Activated naive CD4-positive, alpha-beta T cell (primary cell): ENCODE results near the gene ANGEL2.
"Not testable (repeated sequence)": the region's sequence is repeated elsewhere in the genome, so short reads cannot be mapped to it uniquely, and the experiment has no call there.

Experiments used
- DNase-seq, 4 experiments: peaks; one replicate each; lab custom pipeline; 2025; lab: John Stamatoyannopoulos, UW

Gene ANGEL2

DNA sequence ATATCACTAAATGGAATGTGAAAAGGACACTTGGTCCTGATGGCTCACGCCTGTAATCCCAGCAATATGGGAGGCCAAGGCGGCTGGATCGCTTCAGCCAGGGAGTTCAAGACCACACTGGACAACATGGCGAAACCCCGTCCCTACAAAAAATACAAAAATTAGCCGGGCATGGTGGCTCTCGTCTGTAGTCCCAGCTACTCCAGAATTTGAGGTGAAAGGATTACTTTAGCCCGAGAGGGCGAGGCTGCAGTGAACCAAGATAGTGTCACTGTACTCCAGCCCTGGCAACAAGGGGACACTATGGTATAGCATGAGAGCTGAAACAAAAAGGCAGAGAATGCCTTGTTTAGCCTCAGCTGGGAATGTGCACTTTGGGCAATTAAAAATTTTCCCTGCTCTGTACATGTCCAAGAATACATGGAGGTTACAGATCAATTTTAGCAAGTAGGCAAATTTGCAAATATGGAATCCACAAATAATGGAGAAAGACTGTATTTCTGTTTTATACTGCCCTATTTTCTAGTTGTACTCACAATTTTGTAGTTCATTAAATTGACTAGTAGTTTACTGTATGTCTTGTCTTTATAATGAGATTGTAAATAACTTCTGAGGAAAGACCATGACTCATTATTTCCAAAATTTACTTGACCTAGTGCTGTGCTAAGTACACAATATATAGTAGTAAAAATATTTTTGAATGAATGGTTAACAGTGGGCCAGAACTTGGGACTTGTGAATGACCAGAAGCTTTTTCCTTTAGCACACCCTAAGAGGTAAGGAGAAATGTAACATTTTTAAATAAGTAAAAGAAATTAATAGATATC lies 2.0 kb upstream of the ANGEL2 start:
- no peak for DNase-seq

DNA sequence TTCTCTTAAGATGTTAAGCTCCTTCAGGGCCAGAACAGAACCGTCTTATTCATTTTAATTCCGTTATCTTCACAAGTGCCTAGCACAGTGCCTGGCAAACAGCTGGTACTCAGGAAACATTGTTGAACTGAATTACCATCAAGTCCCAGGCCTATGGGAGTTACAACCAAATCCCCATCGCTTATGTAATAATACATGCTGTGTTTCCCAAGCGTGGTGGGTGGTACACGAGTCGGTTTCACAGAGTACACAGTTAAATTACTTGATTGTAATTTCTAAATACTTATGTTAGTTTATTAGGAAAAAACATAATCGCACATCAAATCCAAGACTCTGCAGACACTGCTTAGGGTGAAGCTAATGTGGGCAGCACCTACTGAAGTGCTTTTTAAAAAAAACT lies 1.0 kb downstream of the ANGEL2 start:
- DNase-seq = no peak

DNA sequence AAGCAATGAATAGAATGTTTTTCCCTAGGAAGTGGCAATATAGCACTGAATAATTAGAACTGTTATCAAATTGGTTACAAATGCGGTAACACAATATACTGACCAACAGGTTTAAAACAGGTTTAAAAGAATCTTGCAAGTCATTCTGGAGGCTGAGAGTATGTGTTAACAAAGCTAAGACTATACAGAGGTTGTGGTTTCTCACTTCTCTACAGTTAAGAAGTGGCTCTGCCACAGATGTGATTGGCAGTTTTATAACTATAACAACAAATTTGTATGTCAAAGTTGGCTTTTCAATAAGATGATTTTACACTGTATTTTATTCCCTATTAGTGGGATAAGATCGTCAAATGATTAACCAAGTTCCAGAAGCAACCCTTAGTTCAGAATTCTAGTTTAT lies 7.1 kb downstream of the ANGEL2 start:
- DNase-seq = no peak

DNA sequence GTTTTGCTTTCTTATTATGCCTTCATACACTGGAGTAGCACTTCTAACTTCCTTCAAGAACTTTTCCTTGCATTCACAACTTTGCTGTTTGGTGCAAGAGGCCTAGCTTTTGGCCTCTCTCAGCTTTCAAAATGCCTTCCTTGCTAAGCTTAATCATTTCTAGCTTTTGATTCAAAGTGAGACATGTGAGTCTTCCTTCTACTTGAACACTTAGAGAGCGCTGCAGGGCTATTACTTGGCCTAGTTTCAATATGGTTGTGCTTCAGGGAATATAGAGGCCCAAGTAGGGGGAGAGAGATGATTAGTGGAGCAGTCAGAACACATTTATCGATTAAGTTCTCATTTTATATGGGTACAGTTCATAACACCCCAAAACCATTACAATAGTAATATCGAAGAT lies 12.4 kb downstream of the ANGEL2 start:
- DNase-seq = no peak

DNA sequence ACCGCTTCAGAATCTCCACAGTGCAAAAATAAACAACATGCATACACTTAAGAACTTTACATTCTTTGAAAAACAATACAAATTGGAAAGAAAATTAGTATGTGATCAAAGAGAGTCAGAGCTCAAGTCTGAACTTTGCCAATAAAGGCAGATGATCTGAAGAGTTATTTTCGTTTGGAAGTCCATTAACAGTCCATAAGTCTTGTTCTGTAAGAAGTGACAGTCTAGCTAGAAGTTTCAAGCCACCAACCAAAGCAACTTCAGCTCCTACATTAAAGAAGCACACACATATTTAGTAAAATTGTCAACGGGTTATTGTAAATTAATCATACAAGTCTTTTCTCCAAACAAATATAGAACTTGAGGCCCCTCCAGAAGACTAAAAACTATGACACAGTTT lies 20.7 kb downstream of the ANGEL2 start:
- DNase-seq = no peak

DNA sequence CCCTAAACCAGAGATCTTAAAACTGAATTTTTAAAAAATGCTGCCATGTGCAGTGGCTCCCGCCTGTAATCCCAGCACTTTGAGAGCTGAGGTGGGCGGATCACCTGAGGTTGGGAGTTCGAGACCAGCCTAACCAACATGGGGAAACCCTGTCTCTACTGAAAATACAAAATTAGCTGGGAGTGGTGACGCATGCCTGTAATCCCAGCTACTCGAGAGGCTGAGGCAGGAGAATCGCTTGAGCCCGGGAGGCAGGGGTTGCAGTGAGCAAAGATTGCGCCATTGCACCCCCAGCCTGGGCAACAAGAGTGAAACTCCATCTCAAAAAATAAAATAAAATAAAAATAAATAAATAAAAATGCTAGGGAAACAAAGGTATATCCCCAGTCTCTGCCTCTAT lies 21.7 kb downstream of the ANGEL2 start:
- DNase-seq = not testable (repeated sequence)

DNA sequence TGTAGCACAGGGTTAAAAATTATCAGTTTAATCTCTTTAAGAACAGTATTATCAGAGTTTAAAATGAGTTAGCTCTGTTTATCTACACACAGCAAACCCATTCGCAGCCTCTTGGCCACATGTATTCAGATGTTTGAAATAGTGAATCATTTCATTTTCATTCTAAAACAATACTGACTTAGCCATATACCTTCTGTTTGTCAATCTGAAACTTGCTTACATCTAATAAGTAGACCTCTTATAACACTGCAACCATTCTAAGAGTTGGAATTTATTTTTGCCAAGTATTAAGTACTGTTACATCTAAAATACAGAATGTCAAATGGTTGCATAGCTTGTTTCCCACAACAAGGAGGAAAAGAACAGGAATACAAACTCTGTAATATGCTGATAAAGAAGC lies 25.4 kb downstream of the ANGEL2 start:
- DNase-seq = no peak

DNA sequence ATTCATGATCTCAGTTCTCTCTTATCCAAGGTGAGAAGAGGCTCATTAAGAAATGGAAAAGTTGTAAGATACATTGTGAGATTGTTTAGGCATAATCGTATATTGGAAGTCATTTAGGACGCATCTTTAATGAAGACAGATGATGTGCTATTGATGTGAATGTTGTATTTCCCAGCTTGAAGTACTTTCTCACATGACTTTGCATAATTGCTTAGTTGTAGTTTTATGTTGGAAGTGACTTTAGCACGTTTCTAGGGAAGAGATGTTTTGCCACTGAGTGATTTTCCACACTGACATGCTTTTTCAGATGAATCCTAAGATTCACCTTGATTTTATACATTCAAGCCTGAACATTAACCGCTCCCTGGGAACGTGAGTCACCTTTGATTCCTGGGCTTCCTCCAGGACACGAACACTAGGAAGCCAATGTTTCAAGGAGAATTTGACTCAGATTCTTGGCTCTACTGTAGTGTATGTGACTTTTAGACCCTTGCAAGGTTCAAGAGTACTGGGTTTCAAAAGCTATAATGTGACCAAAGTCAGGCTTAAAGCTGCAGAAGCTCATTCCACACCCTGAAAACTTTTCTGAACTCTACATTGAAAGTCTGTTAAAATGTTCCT lies 27.9 kb downstream of the ANGEL2 start:
- DNase-seq = no peak

DNA sequence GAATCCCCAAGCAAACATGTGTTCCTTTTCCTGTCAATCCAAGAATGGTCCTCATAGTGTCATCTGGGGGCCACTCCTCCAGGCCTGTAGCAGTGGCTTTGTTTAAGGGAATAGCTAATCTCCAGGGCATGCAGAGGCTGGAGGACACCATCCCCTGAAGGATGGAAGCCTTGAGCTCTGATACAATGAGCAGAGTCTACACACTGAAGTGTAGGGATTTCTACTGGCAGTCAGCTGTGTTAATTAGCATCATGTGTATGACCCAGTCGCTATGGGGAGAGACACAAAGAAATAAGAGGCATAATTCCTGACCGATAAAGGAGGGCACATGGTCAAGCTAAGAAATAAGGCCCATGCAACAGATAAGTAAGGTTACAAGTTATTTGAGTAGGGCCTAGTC lies 29.1 kb downstream of the ANGEL2 start:
- DNase-seq = no peak

DNA sequence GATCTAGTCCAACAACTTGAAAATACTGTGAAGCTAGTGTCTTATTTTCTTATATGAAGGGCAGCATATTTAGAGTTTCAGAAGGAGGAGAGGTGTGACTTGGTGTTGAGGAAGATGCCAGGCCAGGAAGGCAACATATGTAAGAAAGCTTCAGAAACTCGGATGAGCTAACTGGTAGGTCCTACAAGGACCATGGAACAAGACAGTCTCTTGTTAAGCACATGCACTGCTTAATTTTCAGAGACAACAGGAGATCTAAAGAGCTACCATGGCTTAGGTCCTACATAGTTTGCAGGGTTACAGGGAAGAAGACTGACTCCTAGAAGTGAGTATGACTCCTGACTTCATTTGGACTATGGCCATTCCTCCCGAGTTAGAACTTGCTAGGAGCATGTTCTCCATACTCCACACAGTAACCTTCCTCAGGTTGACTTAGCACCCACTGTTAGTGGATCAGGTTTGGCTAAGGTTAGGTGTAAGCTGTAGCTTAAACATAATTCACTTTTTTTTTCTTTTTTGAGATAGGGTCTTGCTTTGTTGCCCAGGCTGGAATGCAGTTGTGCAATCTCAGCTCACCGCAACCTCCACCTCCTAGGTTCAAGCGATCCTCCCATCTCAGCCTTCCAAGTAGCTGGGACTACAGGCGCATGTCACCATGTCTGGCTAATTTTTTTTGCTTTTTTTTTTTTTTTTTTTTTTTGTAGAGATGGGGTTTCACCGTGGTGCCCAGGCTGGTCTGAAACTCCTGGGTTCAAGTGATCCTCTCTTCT lies 31.0 kb downstream of the ANGEL2 start:
- DNase-seq = no peak

DNA sequence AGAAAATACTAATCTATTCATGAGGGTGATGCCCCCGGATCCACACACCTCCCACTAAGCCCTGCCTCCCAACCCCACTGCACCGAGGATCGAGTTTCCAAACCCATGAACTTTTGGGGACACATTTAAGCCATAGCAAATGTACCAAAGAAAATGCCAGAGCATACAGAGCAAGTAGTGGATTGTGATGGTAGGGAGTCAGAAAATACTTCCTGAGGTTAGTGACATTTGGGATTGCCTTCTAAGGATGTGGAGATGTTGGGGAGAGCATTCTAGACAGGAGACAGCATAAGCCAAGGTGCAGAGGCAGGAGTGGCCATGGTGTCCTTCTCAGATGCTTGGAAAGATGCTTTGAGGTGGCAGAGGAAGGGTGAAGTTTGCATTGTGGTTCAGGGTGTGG lies 32.2 kb downstream of the ANGEL2 start:
- DNase-seq = no peak

DNA sequence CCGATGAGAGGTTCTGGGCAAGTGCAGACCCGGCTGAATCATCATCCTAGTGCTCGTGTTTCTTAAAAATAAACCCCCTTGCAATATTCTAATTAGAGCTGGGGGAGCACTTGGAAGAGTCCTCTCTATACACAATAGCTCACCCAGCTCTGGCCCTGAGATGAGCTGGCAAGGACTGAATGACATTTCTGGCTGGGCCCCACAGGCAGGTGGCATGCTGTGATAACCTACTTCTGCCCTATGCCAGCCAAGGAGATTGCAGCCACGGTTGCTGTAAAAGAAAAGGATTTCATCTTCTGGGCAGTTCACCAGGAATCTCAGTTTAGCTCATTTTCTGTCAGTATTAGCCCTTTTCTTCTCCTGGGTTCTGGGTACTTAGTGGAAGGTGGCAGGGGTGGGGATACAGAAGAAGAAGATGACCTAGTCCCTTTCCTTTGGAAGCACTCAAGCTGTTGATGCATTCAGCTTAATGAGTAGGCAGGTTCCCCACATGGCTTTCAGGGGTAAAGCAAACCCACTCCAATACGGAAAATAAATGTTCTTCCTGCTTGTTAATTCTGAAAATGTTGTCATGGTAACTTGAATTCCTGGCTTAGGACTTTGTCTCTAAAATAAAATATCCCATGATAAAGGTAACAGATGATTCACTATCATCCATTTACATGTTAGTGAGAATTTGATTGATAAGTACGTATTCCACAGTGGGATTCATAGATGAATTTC lies 33.1 kb downstream of the ANGEL2 start:
- no peak for DNase-seq

DNA sequence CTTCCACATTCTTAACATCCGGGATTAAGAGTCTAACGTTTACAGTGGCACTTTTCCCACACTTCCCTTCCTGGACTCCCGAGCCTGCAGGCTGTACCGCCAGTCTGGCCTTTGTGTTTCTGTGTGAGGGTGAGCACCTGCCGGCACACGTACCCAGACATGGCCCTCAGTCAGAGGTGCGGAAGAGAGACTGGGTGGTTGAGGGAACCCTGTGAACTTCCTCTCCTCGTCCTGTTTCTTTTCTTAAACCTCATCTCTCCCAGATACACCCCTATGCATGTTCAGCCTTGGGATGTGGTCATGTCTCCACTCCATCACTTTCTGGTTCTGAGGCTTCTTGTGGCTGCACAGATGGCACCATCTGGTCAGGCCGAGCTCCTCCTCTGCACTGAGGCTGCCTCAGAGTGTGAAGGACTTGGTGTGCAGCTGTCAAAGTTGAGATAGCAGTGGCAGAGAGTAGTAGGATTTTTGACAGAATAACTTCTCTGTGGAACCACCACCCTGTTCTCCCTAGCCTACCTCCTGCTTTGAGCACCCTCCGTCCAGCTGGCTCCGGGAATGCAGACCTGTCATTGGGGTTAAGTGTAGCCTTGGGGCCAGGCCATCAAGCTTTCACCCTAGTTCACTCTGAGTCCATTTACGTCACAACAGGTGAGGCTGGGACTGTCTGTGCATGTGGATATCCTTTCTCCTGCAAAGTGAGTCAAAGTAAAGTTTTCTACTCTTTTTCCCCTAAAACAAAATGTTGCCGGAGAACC lies 33.9 kb downstream of the ANGEL2 start:
- no peak for DNase-seq

DNA sequence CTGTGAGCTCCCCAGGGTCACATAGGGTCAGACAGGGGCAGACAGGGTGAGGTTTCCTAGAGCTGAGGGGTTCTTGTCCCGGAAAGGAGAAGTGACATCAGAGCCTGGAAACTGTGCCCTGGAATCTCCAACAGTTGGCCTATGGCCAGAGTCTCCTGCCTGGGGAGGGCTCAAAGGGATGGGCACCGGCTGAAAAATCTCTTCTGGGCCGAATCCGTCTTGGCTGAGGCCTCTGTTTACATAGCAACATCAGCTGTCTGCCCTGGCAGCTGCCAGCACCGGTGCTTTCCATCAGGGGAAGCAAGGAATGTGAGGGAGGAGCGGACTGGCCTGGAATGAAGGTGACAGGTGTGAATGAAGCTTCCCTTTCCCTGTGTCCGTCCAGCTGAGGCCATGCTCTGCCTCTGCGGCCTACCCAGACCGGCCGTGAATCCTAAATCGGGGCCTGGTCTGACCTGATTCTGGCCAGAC lies 34.6 kb downstream of the ANGEL2 start:
- no peak for DNase-seq

DNA sequence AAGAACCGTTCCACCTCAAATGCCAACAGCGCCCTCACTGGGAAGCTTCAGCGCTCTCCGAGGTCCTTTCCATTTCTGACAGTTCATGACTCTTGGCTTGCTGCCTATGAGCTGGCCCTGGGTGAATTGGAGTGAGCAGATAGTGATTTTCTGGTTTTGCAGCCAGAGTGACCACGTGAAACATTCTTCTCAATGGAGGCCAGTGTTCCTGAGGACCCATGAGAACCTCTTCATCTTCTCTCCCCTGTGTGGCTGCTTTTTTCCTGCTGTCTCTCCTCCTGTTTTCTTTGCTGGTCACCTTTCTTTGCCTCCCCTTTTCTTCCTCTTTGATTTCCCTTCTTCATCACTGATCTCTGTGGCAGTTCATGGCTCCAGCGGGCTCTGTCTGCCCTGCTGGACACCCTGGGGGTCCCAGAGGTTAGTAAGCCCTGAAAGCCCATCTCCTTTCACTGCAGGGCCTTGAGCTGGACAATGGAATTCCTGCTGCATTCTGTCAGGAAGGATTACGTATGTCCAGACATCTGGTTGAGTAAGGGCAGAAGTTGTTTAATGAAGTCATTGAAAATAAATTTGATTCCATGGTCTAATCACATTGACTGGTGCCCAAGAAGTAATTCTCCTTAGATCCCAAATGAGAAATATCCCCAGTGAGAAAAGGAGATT lies 35.4 kb downstream of the ANGEL2 start:
- no peak for DNase-seq

DNA sequence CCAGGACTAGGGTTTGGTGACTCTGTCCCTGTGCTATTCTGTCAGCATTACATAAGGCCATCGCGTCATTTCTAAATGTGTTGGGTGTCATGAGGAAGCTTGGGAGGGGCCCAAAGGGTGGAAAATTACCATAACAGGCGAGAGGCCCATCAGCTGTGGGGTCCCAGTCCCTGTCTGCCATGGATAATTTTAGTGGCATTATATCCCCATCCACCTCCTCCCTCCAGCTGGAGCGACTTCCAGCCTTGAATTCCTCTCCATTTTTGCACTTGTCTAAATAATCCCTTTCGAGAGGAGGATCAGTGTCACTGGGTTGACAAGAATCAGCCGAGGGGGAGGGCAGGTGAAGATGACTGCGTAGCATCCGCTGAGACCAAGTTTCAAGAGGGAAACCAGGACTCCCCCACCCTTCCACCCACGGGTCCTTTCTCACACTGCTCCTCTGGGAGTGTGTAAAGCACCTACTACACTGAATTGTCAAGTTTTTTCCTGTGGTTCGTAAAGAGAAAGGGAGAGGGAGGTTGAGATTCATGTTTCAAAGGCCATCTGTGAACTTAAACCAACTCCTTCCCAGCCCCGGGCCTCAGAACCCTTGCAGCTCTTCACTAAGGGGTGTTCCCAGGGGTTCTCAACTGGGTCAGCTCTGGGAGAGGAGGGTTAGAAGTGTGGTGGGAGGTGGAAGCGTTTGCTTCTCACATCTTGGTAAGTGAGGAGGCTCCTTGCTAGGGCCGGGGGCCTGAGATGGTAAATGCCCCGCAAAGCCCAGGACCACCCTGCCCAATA lies 36.1 kb downstream of the ANGEL2 start:
- DNase-seq = no peak

DNA sequence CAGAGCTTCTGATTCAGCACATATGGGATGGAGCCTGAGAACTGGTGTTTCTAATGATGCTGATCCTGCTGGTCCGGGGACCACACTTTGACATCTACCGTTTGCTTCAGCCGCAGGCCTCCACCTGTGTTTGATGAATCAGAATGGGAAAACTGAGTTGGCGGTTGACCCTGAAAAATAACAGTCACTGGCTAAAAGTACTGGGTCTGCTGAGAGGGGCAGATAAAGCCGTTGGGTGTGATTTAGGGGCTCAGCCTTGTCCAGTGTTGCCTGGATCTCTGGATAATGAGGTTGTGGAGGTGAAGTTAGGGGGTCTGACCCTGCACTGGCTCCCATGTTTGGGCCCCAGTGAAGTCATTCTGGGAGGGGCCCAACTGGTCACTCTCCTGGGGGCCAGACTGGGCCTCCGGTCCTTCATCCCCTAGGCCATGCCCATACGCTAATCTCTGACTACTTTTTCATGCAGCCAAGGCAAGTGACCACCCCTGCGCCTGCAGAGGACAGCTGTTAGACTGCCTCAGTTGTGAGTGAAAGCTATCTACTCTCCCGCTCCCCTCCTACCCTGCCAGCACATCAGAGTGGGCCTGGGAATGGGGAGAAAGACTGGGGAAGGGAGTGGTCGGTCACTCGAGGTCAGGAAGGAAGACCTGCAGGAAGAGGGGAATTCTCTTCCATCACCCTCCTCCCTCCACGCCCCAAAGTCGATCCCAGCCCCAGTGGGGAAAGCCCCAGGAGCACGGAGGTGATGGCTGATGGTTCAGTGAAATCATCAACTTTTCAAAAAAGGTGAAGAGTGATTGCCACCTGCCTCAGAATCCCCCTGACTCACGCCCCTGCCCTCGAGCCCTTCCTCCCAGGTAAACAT lies 37.7 kb downstream of the ANGEL2 start:
- DNase-seq = no peak

DNA sequence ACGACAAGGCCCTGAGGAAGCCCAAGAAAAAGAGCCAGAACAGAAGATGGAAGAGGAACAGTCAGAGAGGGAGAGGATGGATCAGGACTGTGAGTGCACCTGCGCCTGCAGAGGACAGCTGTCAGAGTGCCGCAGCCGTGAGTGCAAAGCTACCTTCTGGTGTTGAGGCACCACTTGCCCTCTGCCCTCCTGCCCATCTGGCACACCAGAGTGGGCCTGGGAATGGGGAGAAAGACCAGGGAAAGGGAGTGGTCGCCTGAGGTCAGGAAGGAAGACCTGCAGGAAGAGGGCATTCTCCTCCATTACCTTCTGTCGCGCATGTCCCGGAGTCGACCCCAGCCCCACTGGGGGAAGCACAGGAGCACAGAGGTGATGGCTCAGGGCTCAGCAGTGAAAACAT lies 39.1 kb downstream of the ANGEL2 start:
- no peak for DNase-seq
